SK-N-SH (cell line): ENCODE measurements around the gene ACYP2.

ENCODE experiments used
- CTCF ChIP-seq: fragments of 200-600 bp; sonication (generic); IDR thresholded peaks from 2 replicates; pipeline ENCODE4 v1.6.1; 2017; ENCODE audit warnings: antibody characterized with exemption, mild to moderate bottlenecking, moderate library complexity
- NRF1 ChIP-seq: IDR thresholded peaks from 2 replicates; pipeline ENCODE4 v1.6.1; 2012; ENCODE audit warnings: low read depth, mild to moderate bottlenecking, low read length

GRCh38 chr2:54076586-54076985 is 38.8 kb upstream of the ACYP2 start:
- TF ChIP-seq CTCF (no peak), NRF1 (no peak)
